ENCODE results near the gene PTPRF. TPM values are rescaled to one million over a fixed set of nuclear protein-coding genes. Genes with fewer than 3 reads are reported as not detected.

Gene PTPRF
- total RNA-seq, 6 experiments from 2014 or later: 97.1 to 252 (median 160) TPM

DNA sequence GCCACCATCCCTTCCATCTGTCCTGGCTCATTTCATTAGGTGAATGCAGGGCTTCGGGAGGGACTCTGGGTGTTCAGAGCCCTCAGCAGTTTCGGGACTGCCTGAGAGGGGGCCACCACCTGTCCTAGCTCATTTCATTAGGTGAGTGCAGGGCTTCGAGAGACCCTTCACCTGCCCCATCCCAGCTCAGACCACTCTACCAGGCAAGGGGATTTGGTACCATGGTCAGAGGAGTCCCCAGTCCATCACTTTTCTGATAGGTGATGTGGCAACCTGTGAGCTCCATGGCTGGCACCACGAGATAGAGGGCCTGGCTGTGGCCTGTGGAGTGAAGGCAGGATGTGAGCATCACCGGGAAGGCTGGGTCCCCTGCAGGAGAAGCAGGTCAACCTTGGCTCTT is 86.3 kb downstream of the PTPRF start:
- TF ChIP-seq CTCF (IDR thresholded peaks at IDR 0.05) (no peak), POLR2A (IDR thresholded peaks at IDR 0.05) (no peak)
- intact Hi-C loops (cut with DNase I): no loop called here
- Histone ChIP-seq H3K27me3 (no peaks in the 10 kb centered on the region), H3K9me3 (no peaks in the 10 kb centered on the region), H3K36me3 (peaks cover 0 to 69% (median 39%) of the 10 kb centered on the region in 4 donors), H3K27ac (no peak overlapping the region), H3K4me1 (no peaks in the 10 kb centered on the region), H3K4me3 (no peak overlapping the region)
- ATAC-seq: no peak
- DNase-seq: no peak
- 100% methylated on average over 2 of the region's 5 CpGs for WGBS (ENCODE audit: insufficient coverage, low coverage, low lambda C conversion rate, missing lambda C conversion rate)

GRCh38 chr1:43617668-43618067 is 87.0 kb downstream of the PTPRF start:
- Histone ChIP-seq H3K27me3 (no peaks in the 10 kb centered on the region), H3K27ac (no peak overlapping the region), H3K36me3 (peaks cover 0 to 76% (median 42%) of the 10 kb centered on the region in 4 donors), H3K4me1 (no peaks in the 10 kb centered on the region), H3K9me3 (no peaks in the 10 kb centered on the region), H3K4me3 (no peak overlapping the region)
- WGBS (ENCODE audit: insufficient coverage, low coverage, low lambda C conversion rate, missing lambda C conversion rate): 100% methylated on average over 3 of the region's 14 CpGs
- TF ChIP-seq POLR2A (IDR thresholded peaks at IDR 0.05): no peak
- TF ChIP-seq CTCF (IDR thresholded peaks at IDR 0.05): no peak
- intact Hi-C loops (cut with DNase I): no loop called here
- ATAC-seq (no peak), DNase-seq (no peak)

GRCh38 chr1:43618521-43619313 is 88.0 kb downstream of the PTPRF start:
- H3K9me3 ChIP-seq: no peaks in the 10 kb centered on the region
- H3K4me1 ChIP-seq: no peaks in the 10 kb centered on the region
- peaks cover 0 to 72% (median 42%) of the 10 kb centered on the region in 4 donors for H3K36me3 ChIP-seq
- WGBS (ENCODE audit: insufficient coverage, low coverage, low lambda C conversion rate, missing lambda C conversion rate): 60% methylated on average over 2 of the region's 22 CpGs
- no peak overlapping the region for H3K4me3 ChIP-seq
- peak in 1 of 3 donors; percentile 26 for DNase-seq
- intact Hi-C loops (cut with DNase I): no loop called here
- no peaks in the 10 kb centered on the region for H3K27me3 ChIP-seq
- TF ChIP-seq CTCF (IDR thresholded peaks at IDR 0.05) (no peak), POLR2A (IDR thresholded peaks at IDR 0.05) (no peak)
- H3K27ac ChIP-seq: no peak overlapping the region
- no peak for ATAC-seq

DNA sequence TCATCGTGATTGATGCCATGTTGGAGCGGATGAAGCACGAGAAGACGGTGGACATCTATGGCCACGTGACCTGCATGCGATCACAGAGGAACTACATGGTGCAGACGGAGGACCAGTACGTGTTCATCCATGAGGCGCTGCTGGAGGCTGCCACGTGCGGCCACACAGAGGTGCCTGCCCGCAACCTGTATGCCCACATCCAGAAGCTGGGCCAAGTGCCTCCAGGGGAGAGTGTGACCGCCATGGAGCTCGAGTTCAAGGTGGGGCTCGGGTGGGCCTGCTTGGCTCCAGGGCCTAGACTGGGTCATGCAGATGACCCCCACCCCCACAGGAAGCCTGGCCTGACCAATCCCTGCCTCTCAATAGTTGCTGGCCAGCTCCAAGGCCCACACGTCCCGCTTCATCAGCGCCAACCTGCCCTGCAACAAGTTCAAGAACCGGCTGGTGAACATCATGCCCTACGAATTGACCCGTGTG is 88.7 kb downstream of the PTPRF start:
- ATAC-seq (no peak), DNase-seq (no peak)
- no peak for TF ChIP-seq CTCF (IDR thresholded peaks at IDR 0.05)
- no peak for TF ChIP-seq POLR2A (IDR thresholded peaks at IDR 0.05)
- Histone ChIP-seq H3K4me3 (no peak overlapping the region), H3K4me1 (no peaks in the 10 kb centered on the region), H3K27me3 (no peaks in the 10 kb centered on the region), H3K36me3 (peaks cover 0 to 72% (median 40%) of the 10 kb centered on the region in 4 donors), H3K27ac (no peak overlapping the region), H3K9me3 (no peaks in the 10 kb centered on the region)
- WGBS (ENCODE audit: insufficient coverage, low coverage, low lambda C conversion rate, missing lambda C conversion rate): 87% methylated on average over 3 of the region's 21 CpGs
- intact Hi-C loops (cut with DNase I): no loop called here
